ENCODE measurements around the gene VRK1.

VRK1 gene

GRCh38 chr14:96843137-96843536 is 46.0 kb downstream of the VRK1 start:
- H3K27me3 Mint-ChIP-seq, result no peaks in the 10 kb centered on the region
- peaks cover 22% of the 10 kb centered on the region for H3K36me3 Mint-ChIP-seq (ENCODE audit: insufficient read depth)
- H3K4me1 Mint-ChIP-seq, result no peaks in the 10 kb centered on the region
- DNase-seq (ENCODE audit: low spot score in 2 of 2), result no peak
- ATAC-seq (replicated peaks; ENCODE audit: extremely low read depth, poor library complexity, severe bottlenecking), result no peak
- no peaks in the 10 kb centered on the region for H3K9me3 Mint-ChIP-seq
- no peak overlapping the region for H3K27ac Mint-ChIP-seq (ENCODE audit: low read depth)
- no peak overlapping the region for H3K4me3 Mint-ChIP-seq

- Mint-ChIP-seq H3K27ac (ENCODE audit: low read depth) (no peak overlapping the region), H3K9me3 (no peaks in the 10 kb centered on the region), H3K4me1 (no peaks in the 10 kb centered on the region), H3K4me3 (no peak overlapping the region), H3K36me3 (ENCODE audit: insufficient read depth) (peaks cover 15% of the 10 kb centered on the region), H3K27me3 (no peaks in the 10 kb centered on the region)
- DNase-seq (ENCODE audit: low spot score in 2 of 2), result no peak
- ATAC-seq (replicated peaks; ENCODE audit: extremely low read depth, poor library complexity, severe bottlenecking), result no peak
Measured at GRCh38 chr14:96844857-96845570, 47.8 kb downstream of the VRK1 start.

- ATAC-seq (replicated peaks; ENCODE audit: extremely low read depth, poor library complexity, severe bottlenecking) (no peak), DNase-seq (ENCODE audit: low spot score in 2 of 2) (no peak)
- Mint-ChIP-seq H3K36me3 (ENCODE audit: insufficient read depth) (peaks cover 16% of the 10 kb centered on the region), H3K4me3 (no peak overlapping the region), H3K27me3 (no peaks in the 10 kb centered on the region), H3K27ac (ENCODE audit: low read depth) (no peak overlapping the region), H3K4me1 (no peaks in the 10 kb centered on the region), H3K9me3 (no peaks in the 10 kb centered on the region)
Measured at GRCh38 chr14:96847451-96847850, 50.3 kb downstream of the VRK1 start.

- Mint-ChIP-seq H3K9me3 (no peaks in the 10 kb centered on the region), H3K27me3 (no peaks in the 10 kb centered on the region), H3K27ac (ENCODE audit: low read depth) (no peak overlapping the region), H3K36me3 (ENCODE audit: insufficient read depth) (peaks cover 15% of the 10 kb centered on the region), H3K4me3 (no peak overlapping the region), H3K4me1 (no peaks in the 10 kb centered on the region)
- ATAC-seq (replicated peaks; ENCODE audit: extremely low read depth, poor library complexity, severe bottlenecking) (no peak), DNase-seq (ENCODE audit: low spot score in 2 of 2) (no peak)
Measured at GRCh38 chr14:96848011-96848410, 50.8 kb downstream of the VRK1 start.

GRCh38 chr14:96849733-96850132 is 52.6 kb downstream of the VRK1 start:
- Mint-ChIP-seq H3K27me3 (no peaks in the 10 kb centered on the region), H3K9me3 (no peaks in the 10 kb centered on the region), H3K27ac (ENCODE audit: low read depth) (no peak overlapping the region), H3K4me1 (no peaks in the 10 kb centered on the region), H3K4me3 (no peak overlapping the region), H3K36me3 (ENCODE audit: insufficient read depth) (peaks cover 13% of the 10 kb centered on the region)
- DNase-seq (ENCODE audit: low spot score in 2 of 2) (no peak), ATAC-seq (replicated peaks; ENCODE audit: extremely low read depth, poor library complexity, severe bottlenecking) (no peak)

- Mint-ChIP-seq H3K4me1 (no peaks in the 10 kb centered on the region), H3K27ac (ENCODE audit: low read depth) (no peak overlapping the region), H3K36me3 (ENCODE audit: insufficient read depth) (peaks cover 11% of the 10 kb centered on the region), H3K27me3 (no peaks in the 10 kb centered on the region), H3K9me3 (no peaks in the 10 kb centered on the region), H3K4me3 (no peak overlapping the region)
- no peak for ATAC-seq (replicated peaks; ENCODE audit: extremely low read depth, poor library complexity, severe bottlenecking)
- DNase-seq (ENCODE audit: low spot score in 2 of 2), result no peak
Measured at GRCh38 chr14:96851694-96852381, 54.7 kb downstream of the VRK1 start.

- Mint-ChIP-seq H3K36me3 (ENCODE audit: insufficient read depth) (peaks cover 8% of the 10 kb centered on the region), H3K4me1 (no peaks in the 10 kb centered on the region), H3K9me3 (no peaks in the 10 kb centered on the region), H3K4me3 (no peak overlapping the region), H3K27me3 (no peaks in the 10 kb centered on the region), H3K27ac (ENCODE audit: low read depth) (no peak overlapping the region)
- ATAC-seq (replicated peaks; ENCODE audit: extremely low read depth, poor library complexity, severe bottlenecking), result no peak
- no peak for DNase-seq (ENCODE audit: low spot score in 2 of 2)
Measured at GRCh38 chr14:96852823-96853422, 55.7 kb downstream of the VRK1 start.

GRCh38 chr14:96858643-96859042 is 61.5 kb downstream of the VRK1 start:
- no peak overlapping the region for H3K4me3 Mint-ChIP-seq
- no peak overlapping the region for H3K27ac Mint-ChIP-seq (ENCODE audit: low read depth)
- no peaks in the 10 kb centered on the region for H3K9me3 Mint-ChIP-seq
- DNase-seq (ENCODE audit: low spot score in 2 of 2) (no peak), ATAC-seq (replicated peaks; ENCODE audit: extremely low read depth, poor library complexity, severe bottlenecking) (no peak)
- peaks cover 6% of the 10 kb centered on the region for H3K36me3 Mint-ChIP-seq (ENCODE audit: insufficient read depth)
- H3K27me3 Mint-ChIP-seq, result no peaks in the 10 kb centered on the region
- H3K4me1 Mint-ChIP-seq, result no peaks in the 10 kb centered on the region

GRCh38 chr14:96861568-96862310 is 64.6 kb downstream of the VRK1 start:
- H3K36me3 Mint-ChIP-seq (ENCODE audit: insufficient read depth), result peaks cover 5% of the 10 kb centered on the region
- no peak overlapping the region for H3K27ac Mint-ChIP-seq (ENCODE audit: low read depth)
- DNase-seq (ENCODE audit: low spot score in 2 of 2) (no peak), ATAC-seq (replicated peaks; ENCODE audit: extremely low read depth, poor library complexity, severe bottlenecking) (no peak)
- H3K27me3 Mint-ChIP-seq, result no peaks in the 10 kb centered on the region
- no peak overlapping the region for H3K4me3 Mint-ChIP-seq
- H3K4me1 Mint-ChIP-seq, result peaks cover 7% of the 10 kb centered on the region
- H3K9me3 Mint-ChIP-seq, result no peaks in the 10 kb centered on the region

- Mint-ChIP-seq H3K4me1 (peaks cover 7% of the 10 kb centered on the region), H3K9me3 (no peaks in the 10 kb centered on the region), H3K27ac (ENCODE audit: low read depth) (no peak overlapping the region), H3K36me3 (ENCODE audit: insufficient read depth) (peaks cover 3% of the 10 kb centered on the region), H3K4me3 (no peak overlapping the region), H3K27me3 (no peaks in the 10 kb centered on the region)
- DNase-seq (ENCODE audit: low spot score in 2 of 2) (no peak), ATAC-seq (replicated peaks; ENCODE audit: extremely low read depth, poor library complexity, severe bottlenecking) (no peak)
Measured at GRCh38 chr14:96863327-96863985, 66.3 kb downstream of the VRK1 start.

GRCh38 chr14:96863986-96864330 is 66.8 kb downstream of the VRK1 start:
- Mint-ChIP-seq H3K27ac (ENCODE audit: low read depth) (no peak overlapping the region), H3K9me3 (no peaks in the 10 kb centered on the region), H3K36me3 (ENCODE audit: insufficient read depth) (peaks cover 1% of the 10 kb centered on the region), H3K4me1 (peaks cover 7% of the 10 kb centered on the region), H3K27me3 (no peaks in the 10 kb centered on the region), H3K4me3 (no peak overlapping the region)
- ATAC-seq (replicated peaks; ENCODE audit: extremely low read depth, poor library complexity, severe bottlenecking), result no peak
- no peak for DNase-seq (ENCODE audit: low spot score in 2 of 2)

GRCh38 chr14:96867634-96868033 is 70.5 kb downstream of the VRK1 start:
- no peak for ATAC-seq (replicated peaks; ENCODE audit: extremely low read depth, poor library complexity, severe bottlenecking)
- no peak overlapping the region for H3K4me3 Mint-ChIP-seq
- no peak overlapping the region for H3K27ac Mint-ChIP-seq (ENCODE audit: low read depth)
- no peak for DNase-seq (ENCODE audit: low spot score in 2 of 2)
- peaks cover 7% of the 10 kb centered on the region for H3K4me1 Mint-ChIP-seq
- no peaks in the 10 kb centered on the region for H3K9me3 Mint-ChIP-seq
- H3K27me3 Mint-ChIP-seq, result no peaks in the 10 kb centered on the region
- H3K36me3 Mint-ChIP-seq (ENCODE audit: insufficient read depth), result peaks cover 3% of the 10 kb centered on the region
